H1 (cell line): ENCODE measurements around the gene SCGB3A1. TPM values are rescaled to one million over a fixed set of nuclear protein-coding genes. Genes with fewer than 3 reads are reported as not detected.

Experiments used
- polyA plus RNA-seq, 7 experiments: library from polyadenylated mRNA; depleted of rRNA in 3 of 7; stranded (reverse) in 5 of 7; unstranded in 2 of 7; fragments of >200 nt in 5 of 7; fragments of 200-250 nt in 2 of 7; gene quantifications; 1 replicate in 5 of 7; 2 replicates in 1 of 7; 4 replicates in 1 of 7; pipeline versions ENCODE4 v1.2.1 to v1.2.3, GENCODE V29; 2011 to 2013; ENCODE audit warnings: missing spikeins in 2 of 7, mixed read lengths in 2 of 7
- total RNA-seq: library from RNA; stranded (reverse); fragmentation: NEBNext Ultra II Directional; extraction: Animal tissue kit (Norgen Biotek cat#: 25700); gene quantifications from 2 replicates; pipeline ENCODE4 v1.2.1, GENCODE V29; 2021

The SCGB3A1 gene
- total and polyA plus RNA-seq, 2 of the 8 experiments (the other 6 are each of a cell fraction or from before 2014, with no cell fraction given), result 0.20 TPM; not detected in 1

Other genes starting within 250 kb of the SCGB3A1 start
- gene GFPT2, start 238.2 kb downstream of the SCGB3A1 start, total RNA-seq, result 141 and 143 TPM in 2 replicates
- 83.7 and 90.0 TPM in 2 replicates for gene GFPT2, start 238.2 kb downstream of the SCGB3A1 start, polyA plus RNA-seq (2011; rRNA removed)
- 45.4 and 48.0 TPM in 2 replicates for gene CNOT6, start 97.1 kb downstream of the SCGB3A1 start, total RNA-seq
- gene CNOT6, start 97.1 kb downstream of the SCGB3A1 start, polyA plus RNA-seq (2011; rRNA removed), result 6.8 and 10.7 TPM in 2 replicates
- 7.7 TPM in 2 replicates for gene FLT4, start 58.1 kb upstream of the SCGB3A1 start, total RNA-seq
- gene FLT4, start 58.1 kb upstream of the SCGB3A1 start, polyA plus RNA-seq (2011; rRNA removed), result 6.5 and 8.5 TPM in 2 replicates
- not detected in 2 replicates for gene OR2Y1, start 148.6 kb upstream of the SCGB3A1 start, total RNA-seq
- gene OR2Y1, start 148.6 kb upstream of the SCGB3A1 start, polyA plus RNA-seq (2011; rRNA removed), result not detected in 2 replicates
- 77.0 and 83.8 TPM in 2 replicates for gene MGAT1, start 211.3 kb upstream of the SCGB3A1 start, total RNA-seq
- gene MGAT1, start 211.3 kb upstream of the SCGB3A1 start, polyA plus RNA-seq (2011; rRNA removed), result 66.8 and 96.1 TPM in 2 replicates